Right forelimb (tissue), 1 donor: ENCODE results near the gene TMEM95.
A peak's percentile ranks its signal among the peaks of the same experiment; 100 is the strongest.

ENCODE experiments used
- DNase-seq: peaks from one replicate; pipeline ENCODE4 v3.0.0-alpha.2; 2018

The TMEM95 gene

GRCh38 chr17:7355053-7355452, at the start of gene TMEM95:
Gene TMEM95 (plus strand): TSS chr17:7355156. CDS start chr17:7355205, 49 bp downstream.
- DNase-seq: no peak

GRCh38 chr17:7306911-7307685, 47.9 kb upstream of the TMEM95 start, which contains the start of gene EIF5A:
Gene EIF5A (plus strand): TSS chr17:7307628. CDS start chr17:7309636, 2,008 bp downstream.
- DNase-seq: peak; percentile 100

- peak; percentile 60 for DNase-seq
These were observed 47.0 kb upstream of the TMEM95 start for GRCh38 chr17:7307686-7308624.

GRCh38 chr17:7308625-7309433, 46.1 kb upstream of the TMEM95 start:
- DNase-seq: peak; percentile 77

- no peak for DNase-seq
These were observed 45.3 kb upstream of the TMEM95 start for GRCh38 chr17:7309628-7310027.

GRCh38 chr17:7311110-7311705, 43.7 kb upstream of the TMEM95 start:
- no peak for DNase-seq

GRCh38 chr17:7312432-7313087, 42.4 kb upstream of the TMEM95 start:
- no peak for DNase-seq

GRCh38 chr17:7313088-7313889, 41.7 kb upstream of the TMEM95 start:
- DNase-seq: no peak

- no peak for DNase-seq
These were observed 40.9 kb upstream of the TMEM95 start for GRCh38 chr17:7313890-7314718.

GRCh38 chr17:7314719-7315569, 40.0 kb upstream of the TMEM95 start, which contains the start of gene GPS2:
Gene GPS2 (minus strand): TSS chr17:7315360. CDS start chr17:7315052, 308 bp downstream.
- peak; percentile 96 for DNase-seq

GRCh38 chr17:7315570-7316235, 39.3 kb upstream of the TMEM95 start:
- DNase-seq: no peak

- no peak for DNase-seq
These were observed 37.7 kb upstream of the TMEM95 start for GRCh38 chr17:7317161-7317803.

- DNase-seq: no peak
These were observed 36.7 kb upstream of the TMEM95 start for GRCh38 chr17:7318121-7318860.

- DNase-seq: no peak
These were observed 33.5 kb upstream of the TMEM95 start for GRCh38 chr17:7321466-7321865.

GRCh38 chr17:7322520-7323194, 32.3 kb upstream of the TMEM95 start:
- no peak for DNase-seq

- DNase-seq: peak; percentile 67
These were observed 31.1 kb upstream of the TMEM95 start for GRCh38 chr17:7323731-7324437.
